ENCODE results near the gene CDH23.
"Not testable (repeated sequence)": the region's sequence is repeated elsewhere in the genome, so short reads cannot be mapped to it uniquely, and the experiment has no call there.

CDH23 gene

GRCh38 chr10:71596127-71596526, 199.4 kb downstream of the CDH23 start:
- no peak for TF ChIP-seq CTCF (IDR thresholded peaks at IDR 0.05; ENCODE audit: insufficient read depth, low read length, poor library complexity, severe bottlenecking)
- Histone ChIP-seq H3K27me3 (replicated peaks; ENCODE audit: control insufficient read depth, insufficient read depth, low read length) (no peaks in the 10 kb centered on the region; the same call in none of the 2 replicates), H3K36me3 (ENCODE audit: control insufficient read depth, insufficient read depth, low read length) (no peaks in the 10 kb centered on the region), H3K4me3 (replicated peaks; ENCODE audit: low read depth, low read length) (no peak overlapping the region)
- no peak for DNase-seq (ENCODE audit: extremely low read depth, insufficient read length)

- Histone ChIP-seq H3K4me3 (replicated peaks; ENCODE audit: low read depth, low read length) (no peak overlapping the region), H3K36me3 (ENCODE audit: control insufficient read depth, insufficient read depth, low read length) (no peaks in the 10 kb centered on the region), H3K27me3 (replicated peaks; ENCODE audit: control insufficient read depth, insufficient read depth, low read length) (no peaks in the 10 kb centered on the region; the same call in 1 of the 2 replicates)
- TF ChIP-seq CTCF (IDR thresholded peaks at IDR 0.05; ENCODE audit: insufficient read depth, low read length, poor library complexity, severe bottlenecking) = no peak
- DNase-seq (ENCODE audit: extremely low read depth, insufficient read length) = no peak
Observed at GRCh38 chr10:71596759-71597158, 200.0 kb downstream of the CDH23 start.

GRCh38 chr10:71597821-71598498, 201.2 kb downstream of the CDH23 start:
- Histone ChIP-seq H3K36me3 (ENCODE audit: control insufficient read depth, insufficient read depth, low read length) (no peaks in the 10 kb centered on the region), H3K4me3 (replicated peaks; ENCODE audit: low read depth, low read length) (no peak overlapping the region), H3K27me3 (replicated peaks; ENCODE audit: control insufficient read depth, insufficient read depth, low read length) (no peaks in the 10 kb centered on the region)
- no peak for DNase-seq (ENCODE audit: extremely low read depth, insufficient read length)
- peak; percentile 4 for TF ChIP-seq CTCF (IDR thresholded peaks at IDR 0.05; ENCODE audit: insufficient read depth, low read length, poor library complexity, severe bottlenecking)

GRCh38 chr10:71598621-71599055, 201.9 kb downstream of the CDH23 start:
- DNase-seq (ENCODE audit: extremely low read depth, insufficient read length) = no peak
- no peaks in the 10 kb centered on the region for H3K27me3 ChIP-seq (replicated peaks; ENCODE audit: control insufficient read depth, insufficient read depth, low read length)
- TF ChIP-seq CTCF (IDR thresholded peaks at IDR 0.05; ENCODE audit: insufficient read depth, low read length, poor library complexity, severe bottlenecking) = no peak
- H3K4me3 ChIP-seq (replicated peaks; ENCODE audit: low read depth, low read length) = no peak overlapping the region
- no peaks in the 10 kb centered on the region for H3K36me3 ChIP-seq (ENCODE audit: control insufficient read depth, insufficient read depth, low read length)

GRCh38 chr10:71599518-71599917, 202.8 kb downstream of the CDH23 start:
- Histone ChIP-seq H3K4me3 (replicated peaks; ENCODE audit: low read depth, low read length) (no peak overlapping the region), H3K27me3 (replicated peaks; ENCODE audit: control insufficient read depth, insufficient read depth, low read length) (no peaks in the 10 kb centered on the region), H3K36me3 (ENCODE audit: control insufficient read depth, insufficient read depth, low read length) (no peaks in the 10 kb centered on the region)
- no peak for TF ChIP-seq CTCF (IDR thresholded peaks at IDR 0.05; ENCODE audit: insufficient read depth, low read length, poor library complexity, severe bottlenecking)
- DNase-seq (ENCODE audit: extremely low read depth, insufficient read length) = no peak

- not testable (repeated sequence) for H3K4me3 ChIP-seq (replicated peaks; ENCODE audit: low read depth, low read length); DNase-seq (ENCODE audit: extremely low read depth, insufficient read length); H3K36me3 ChIP-seq (ENCODE audit: control insufficient read depth, insufficient read depth, low read length); H3K27me3 ChIP-seq (replicated peaks; ENCODE audit: control insufficient read depth, insufficient read depth, low read length)
Observed at GRCh38 chr10:71600242-71600641, 203.5 kb downstream of the CDH23 start.
